HG02588 (cell line): ENCODE data around the gene SYTL3.
"Not testable (repeated sequence)": the region's sequence is repeated elsewhere in the genome, so short reads cannot be mapped to it uniquely, and the experiment has no call there.

Source experiments
- ATAC-seq: cut with Tn5 transposase; IDR thresholded peaks from one replicate; pipeline ENCODE4 v1.9.1; 2021; ENCODE audit warnings: mild to moderate bottlenecking, moderate library complexity; ENCODE audit not compliant: unreplicated experiment

SYTL3 gene

GRCh38 chr6:158638324-158638854 lies 11.5 kb upstream of the SYTL3 start:
- ATAC-seq, result no peak

GRCh38 chr6:158639056-158639455 lies 10.8 kb upstream of the SYTL3 start:
- ATAC-seq, result no peak

DNA sequence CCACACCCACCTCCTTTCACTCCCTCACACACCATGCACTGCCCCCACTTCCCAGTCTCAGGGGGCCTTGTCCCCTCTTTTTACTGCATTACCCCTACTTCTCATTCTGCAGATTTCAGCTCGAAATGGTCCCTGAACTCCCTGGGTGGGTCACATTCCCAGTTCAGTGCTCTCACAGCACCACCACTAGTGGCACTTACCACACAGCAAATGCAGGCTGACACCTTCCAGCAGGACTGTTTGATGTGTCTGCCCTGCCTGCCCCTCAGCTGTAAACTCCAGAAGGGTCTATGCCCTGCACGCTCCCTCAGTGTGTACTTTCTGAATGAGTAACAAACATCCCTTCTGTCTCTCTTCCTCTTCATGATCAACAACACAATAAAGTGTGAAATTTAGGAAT lies 9.3 kb upstream of the SYTL3 start:
- no peak for ATAC-seq

DNA sequence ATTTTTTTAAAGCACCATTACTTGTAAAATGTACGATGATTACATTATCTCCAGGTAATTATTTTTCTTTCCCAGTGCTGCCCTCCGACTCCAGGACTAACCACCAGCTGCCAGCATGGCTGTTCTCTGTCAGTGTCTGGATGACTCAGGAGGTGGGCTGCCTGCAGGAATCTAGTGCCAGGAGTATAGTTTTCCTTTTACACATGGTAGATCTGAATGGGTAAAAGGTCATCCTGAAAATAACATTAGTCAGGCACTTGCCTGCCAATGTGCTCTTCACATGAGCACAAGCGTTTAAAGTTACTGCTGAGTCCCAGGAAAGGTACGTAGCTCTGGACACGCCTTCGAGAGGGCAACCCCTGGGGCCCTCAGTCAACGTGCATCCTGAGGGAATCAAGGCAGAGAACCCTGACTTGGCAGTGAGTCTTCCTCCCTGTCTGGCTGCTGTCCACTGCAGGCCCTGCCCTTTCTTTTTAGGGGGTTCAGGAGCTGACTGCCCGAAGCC lies 7.7 kb upstream of the SYTL3 start:
- no peak for ATAC-seq

- no peak for ATAC-seq
Observed at GRCh38 chr6:158643836-158644230, 6.0 kb upstream of the SYTL3 start.

- ATAC-seq, result peak; percentile 57
Observed at GRCh38 chr6:158644231-158645063, 5.4 kb upstream of the SYTL3 start, which contains the start of gene DYNLT1. Gene DYNLT1 (minus strand): TSS chr6:158644743. CDS start chr6:158644708, 35 bp downstream.

GRCh38 chr6:158645064-158646022 lies 4.5 kb upstream of the SYTL3 start:
- ATAC-seq, result no peak

DNA sequence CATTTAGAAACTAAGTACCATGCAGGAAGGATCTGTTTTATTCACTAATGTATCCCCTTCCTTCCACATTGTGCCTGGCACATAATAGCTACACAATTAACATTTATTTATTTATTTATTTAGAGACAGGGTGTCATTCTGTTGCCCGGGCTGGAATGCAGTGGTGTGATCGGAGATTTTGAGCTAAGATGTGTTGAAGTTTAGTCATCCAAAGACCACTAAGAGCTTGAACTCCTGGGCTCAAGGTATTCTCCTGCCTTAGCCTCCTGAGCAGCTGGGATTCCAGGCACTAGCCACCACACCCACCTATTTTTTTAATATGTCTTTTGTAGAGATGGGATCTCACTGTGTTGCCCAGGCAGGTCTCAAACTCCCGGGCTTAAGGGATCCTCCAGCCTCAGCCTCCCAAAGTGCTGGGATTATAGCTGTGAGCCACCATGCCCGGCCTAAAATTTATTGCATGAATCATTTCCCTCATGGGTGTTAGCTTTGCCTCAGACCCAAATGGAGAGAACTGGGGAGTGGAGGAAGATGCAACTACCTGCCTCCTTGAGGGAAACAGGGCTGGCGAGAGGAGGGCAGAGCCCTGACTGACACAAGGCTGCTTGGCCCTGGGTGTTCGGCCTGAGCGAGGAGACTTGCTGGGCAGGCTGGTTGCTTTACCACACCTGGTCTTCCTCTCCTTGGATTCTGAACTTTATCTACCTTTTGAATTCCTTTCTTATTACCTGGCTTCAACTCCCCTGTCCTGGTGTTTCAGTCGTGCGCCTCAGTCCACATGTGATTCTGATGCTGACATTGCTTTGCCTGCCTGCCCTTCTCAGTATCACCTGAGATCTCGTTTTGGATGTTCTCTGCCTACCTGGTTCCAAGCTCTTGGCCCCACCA lies 3.6 kb upstream of the SYTL3 start:
- ATAC-seq, result no peak

- no peak for ATAC-seq
Observed at GRCh38 chr6:158647501-158647900, 2.4 kb upstream of the SYTL3 start.

DNA sequence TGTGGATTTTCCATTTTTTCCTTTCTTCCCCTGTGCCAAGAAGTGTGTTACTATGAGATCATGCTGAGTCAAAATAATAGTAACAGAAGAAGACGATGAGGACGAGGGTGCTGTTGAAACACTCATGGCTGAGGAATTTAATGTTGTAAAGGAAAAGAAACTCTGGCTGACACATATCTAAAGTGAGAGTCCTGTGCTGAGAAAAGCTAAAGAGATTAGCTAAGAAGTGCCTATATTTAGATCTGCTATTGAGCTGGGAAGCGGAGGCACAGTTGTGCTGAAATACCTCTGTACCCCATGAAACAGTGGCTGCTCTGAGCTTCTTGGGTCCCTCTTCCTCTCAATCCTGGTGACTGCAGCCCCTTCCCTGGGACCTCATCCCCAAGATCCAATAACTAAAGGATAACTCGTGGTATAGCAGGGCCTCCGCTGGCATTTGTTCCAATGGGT lies 1.1 kb upstream of the SYTL3 start:
- peak; percentile 27 for ATAC-seq

- not testable (repeated sequence) for ATAC-seq
Observed at GRCh38 chr6:158651981-158652737, 2.3 kb downstream of the SYTL3 start.

GRCh38 chr6:158653577-158654354 lies 3.9 kb downstream of the SYTL3 start:
- ATAC-seq, result peak; percentile 37

GRCh38 chr6:158654498-158654897 lies 4.6 kb downstream of the SYTL3 start:
- no peak for ATAC-seq

- ATAC-seq, result no peak
Observed at GRCh38 chr6:158654960-158655489, 5.2 kb downstream of the SYTL3 start.

GRCh38 chr6:158655569-158656450 lies 6.0 kb downstream of the SYTL3 start:
- no peak for ATAC-seq

GRCh38 chr6:158656986-158657385 lies 7.1 kb downstream of the SYTL3 start:
- not testable (repeated sequence) for ATAC-seq

DNA sequence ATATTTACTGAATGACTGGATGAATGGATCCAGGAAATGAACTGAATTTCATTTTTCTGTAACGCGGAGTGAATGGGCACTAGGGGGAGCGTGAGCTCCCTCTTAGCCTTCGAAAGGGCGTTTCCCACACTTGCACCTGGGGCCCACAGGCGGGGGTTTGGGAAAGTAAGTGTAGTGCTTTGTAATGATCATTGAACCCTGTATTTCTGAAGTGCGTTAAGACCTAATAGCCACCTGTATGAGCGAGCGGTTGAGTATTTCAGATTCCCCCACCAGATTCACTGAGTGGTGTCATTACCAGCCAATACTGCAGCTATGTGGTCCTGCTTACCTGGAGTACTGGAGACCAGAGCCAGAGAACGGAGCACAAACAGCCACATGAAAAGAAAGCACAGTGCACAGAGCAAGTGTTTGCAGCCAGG lies 10.5 kb downstream of the SYTL3 start:
- no peak for ATAC-seq
